Activated T-cell treated with anti-CD3 and anti-CD28 coated beads for 24 hours (primary cell): ENCODE results near the gene TAOK3.
"Not testable (repeated sequence)": the region's sequence is repeated elsewhere in the genome, so short reads cannot be mapped to it uniquely, and the experiment has no call there.

Experiments used
- DNase-seq: peaks from one replicate; pipeline ENCODE4 v3.0.0-alpha.2; 2020; ENCODE audit warnings: low read depth

TAOK3 gene

DNA sequence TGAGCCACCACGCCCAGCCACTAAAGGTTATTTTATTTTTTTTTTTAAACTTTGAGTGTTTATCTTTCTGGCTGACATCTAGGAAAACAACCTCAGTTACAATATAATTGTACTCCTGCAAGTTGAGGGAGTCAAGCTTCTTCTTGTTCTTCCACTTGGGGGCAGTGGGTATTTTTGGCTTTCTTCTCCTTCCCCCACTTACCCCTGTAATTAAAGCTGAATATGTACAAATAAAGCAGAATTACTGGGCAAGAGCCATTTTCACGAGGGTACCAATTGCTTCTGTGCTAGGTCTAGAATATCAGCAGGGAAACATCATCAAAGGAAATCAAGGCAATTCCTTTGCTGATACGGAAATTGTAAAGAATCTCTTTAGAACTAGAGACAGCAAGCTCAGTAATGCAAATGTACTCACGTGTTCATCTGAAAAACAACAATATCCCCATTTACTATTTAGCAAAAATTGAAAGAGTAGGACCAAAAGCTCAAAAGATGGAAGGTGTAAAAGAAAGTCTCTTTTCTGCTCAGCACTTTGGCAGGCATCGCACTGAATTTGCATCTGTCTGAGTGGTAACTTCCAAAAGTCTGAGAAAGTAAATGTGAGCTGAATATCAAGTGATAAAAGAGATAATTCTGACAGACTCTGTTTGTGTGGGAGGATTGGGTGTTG lies 72.8 kb downstream of the TAOK3 start:
- DNase-seq, result no peak

- DNase-seq, result no peak
Observed at GRCh38 chr12:118297284-118297683, 75.4 kb downstream of the TAOK3 start.

GRCh38 chr12:118292836-118293235 lies 79.9 kb downstream of the TAOK3 start:
- no peak for DNase-seq

DNA sequence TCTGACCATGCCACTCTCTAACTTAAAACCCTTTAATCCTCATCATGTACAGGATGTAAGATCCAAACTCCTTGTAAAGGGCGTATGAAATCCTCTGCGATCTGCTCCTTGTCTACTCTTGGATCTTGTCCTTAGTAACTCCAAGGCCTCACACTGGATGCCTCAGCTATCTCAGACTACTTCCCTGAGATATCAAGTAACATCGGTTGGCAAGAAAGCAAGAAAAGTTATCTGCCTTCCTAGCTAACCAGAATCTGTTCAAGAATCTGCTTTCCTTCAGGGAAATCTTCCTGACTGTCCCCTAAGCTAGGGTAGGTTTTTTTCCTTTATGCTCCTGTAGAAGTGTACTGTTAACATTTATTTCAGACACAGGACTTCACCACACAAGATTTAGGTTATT lies 82.6 kb downstream of the TAOK3 start:
- DNase-seq, result no peak

- DNase-seq, result no peak
Observed at GRCh38 chr12:118288174-118288573, 84.5 kb downstream of the TAOK3 start.

DNA sequence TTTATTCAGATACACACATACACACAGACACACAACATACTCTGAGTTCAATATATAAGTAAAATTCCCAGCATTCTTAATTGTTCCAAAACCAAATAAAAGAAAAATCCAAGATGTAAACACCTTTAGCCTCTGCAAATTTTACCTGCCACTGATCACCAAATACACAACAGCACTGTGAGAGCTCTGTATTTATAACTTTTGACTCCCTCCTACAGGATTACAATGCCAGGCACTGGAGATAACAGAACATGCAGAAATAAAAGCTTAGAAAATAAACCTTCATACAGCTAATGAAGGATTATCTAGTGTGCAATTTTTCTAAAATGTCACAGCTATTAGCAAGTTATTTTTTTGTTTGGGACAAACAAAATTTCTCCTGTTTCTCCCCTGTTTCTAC lies 85.0 kb downstream of the TAOK3 start:
- no peak for DNase-seq

DNA sequence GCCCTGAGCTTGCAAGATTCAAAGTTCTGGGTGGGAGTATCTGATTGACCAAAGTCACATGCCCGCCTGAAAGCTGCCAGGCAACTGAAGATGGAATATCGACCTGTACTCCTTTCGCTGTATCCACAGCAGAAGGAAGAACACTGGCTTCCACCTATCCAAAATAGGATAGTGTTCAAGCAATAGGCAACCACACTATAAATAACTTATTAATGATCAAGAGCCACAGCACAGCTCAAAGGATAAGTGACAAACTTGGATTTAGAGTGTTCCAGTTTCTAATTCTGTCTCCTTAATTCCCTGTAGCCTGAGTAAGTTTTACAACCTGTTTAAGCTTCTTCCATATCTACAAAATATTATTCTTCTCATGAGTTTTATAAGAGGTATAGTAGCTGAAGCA lies 89.9 kb downstream of the TAOK3 start:
- no peak for DNase-seq

- not testable (repeated sequence) for DNase-seq
Observed at GRCh38 chr12:118278288-118278687, 94.4 kb downstream of the TAOK3 start.

GRCh38 chr12:118274066-118274465 lies 98.6 kb downstream of the TAOK3 start:
- DNase-seq, result no peak

DNA sequence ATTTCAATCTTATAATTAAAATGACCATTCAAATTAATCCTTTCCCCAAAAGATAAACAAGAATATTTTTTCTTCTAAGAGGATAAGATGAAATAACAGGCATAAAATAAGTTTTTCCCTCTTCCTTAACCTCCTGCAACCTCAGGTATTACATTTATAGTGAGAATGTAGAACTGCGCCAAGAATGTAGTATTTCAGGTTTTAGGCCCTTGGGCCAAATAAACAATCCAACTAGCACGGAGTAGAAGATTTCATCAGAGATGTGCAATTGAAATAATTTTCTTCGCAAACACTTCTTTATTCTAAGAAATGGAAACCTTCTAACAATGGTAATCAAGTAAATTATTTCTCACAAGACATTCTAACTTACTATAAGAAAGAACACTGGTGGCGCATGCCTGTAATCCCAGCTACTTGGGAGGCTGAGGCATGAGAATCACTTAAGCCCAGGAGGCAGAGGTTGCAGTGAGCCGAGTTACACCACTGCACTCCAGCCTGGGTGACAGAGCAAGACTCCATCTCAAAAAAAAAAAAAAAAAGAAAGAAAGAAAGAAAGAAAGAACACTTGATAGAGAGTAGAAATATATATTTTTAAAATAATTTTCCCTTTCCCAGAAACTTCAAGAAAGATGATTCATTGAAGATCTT lies 100.8 kb downstream of the TAOK3 start:
- no peak for DNase-seq

- no peak for DNase-seq
Observed at GRCh38 chr12:118271183-118271582, 101.5 kb downstream of the TAOK3 start.

- no peak for DNase-seq
Observed at GRCh38 chr12:118269806-118270205, 102.9 kb downstream of the TAOK3 start.

DNA sequence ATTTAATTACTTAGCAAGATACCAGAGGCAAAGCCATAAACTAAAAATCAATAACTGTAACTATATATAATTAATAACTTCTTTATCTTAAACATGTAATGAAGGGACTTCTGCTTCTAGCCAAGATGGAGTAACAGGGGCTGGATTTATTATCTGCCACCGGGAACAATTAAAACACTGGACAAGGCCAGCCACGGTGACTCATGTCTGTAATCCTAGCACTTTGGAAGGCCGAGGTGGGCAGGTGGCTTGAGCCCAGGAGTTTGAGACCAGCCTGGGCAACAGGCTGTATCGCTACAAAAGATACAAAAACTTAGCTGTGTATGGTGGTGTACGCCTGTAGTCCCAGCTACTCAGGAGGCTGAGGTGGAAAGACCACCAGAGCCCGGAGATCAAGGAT lies 113.6 kb downstream of the TAOK3 start:
- no peak for DNase-seq

- no peak for DNase-seq
Observed at GRCh38 chr12:118256352-118256751, 116.4 kb downstream of the TAOK3 start.

GRCh38 chr12:118249547-118249946 lies 123.2 kb downstream of the TAOK3 start:
- no peak for DNase-seq

GRCh38 chr12:118245886-118246285 lies 126.8 kb downstream of the TAOK3 start:
- not testable (repeated sequence) for DNase-seq

GRCh38 chr12:118238888-118239287 lies 133.8 kb downstream of the TAOK3 start:
- DNase-seq, result no peak

DNA sequence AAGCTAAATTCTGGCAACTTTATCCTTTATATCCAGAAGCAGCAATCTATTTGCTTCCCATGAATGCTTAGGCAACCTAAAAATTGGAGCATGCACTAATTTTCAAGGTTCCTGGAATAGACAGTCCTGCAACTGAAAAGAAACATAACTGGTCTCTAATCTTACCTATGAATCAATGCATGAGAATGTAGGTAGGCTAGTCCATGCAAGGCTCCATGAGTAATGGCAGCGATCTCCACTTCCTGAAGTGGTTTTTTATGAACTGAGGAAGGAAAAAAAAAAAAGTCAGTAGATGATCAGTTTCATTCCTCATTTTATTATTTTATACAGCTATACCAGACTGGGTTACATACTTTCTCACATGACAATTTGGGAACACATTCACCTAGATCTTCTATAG lies 134.8 kb downstream of the TAOK3 start:
- no peak for DNase-seq

GRCh38 chr12:118237052-118237665 lies 135.5 kb downstream of the TAOK3 start:
- no peak for DNase-seq

DNA sequence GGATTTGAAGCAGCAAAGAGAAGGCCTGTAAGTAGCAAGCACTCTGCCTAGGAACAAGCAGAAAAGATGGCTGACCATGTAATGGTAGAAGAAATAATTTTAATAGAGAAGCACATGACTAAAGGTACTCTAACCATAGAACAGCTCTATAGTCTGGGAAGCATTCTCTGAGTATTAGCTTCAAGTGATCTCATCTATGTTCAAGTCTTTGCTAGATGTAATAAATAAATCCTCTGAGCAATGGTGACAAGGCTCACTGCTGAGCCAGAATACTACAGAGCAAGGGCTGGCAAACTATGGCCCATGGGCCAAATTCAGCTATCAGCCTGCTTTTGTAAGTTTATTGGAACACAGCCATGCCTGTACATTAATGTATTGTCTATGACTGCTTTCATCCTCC lies 152.0 kb downstream of the TAOK3 start:
- DNase-seq, result no peak

- DNase-seq, result no peak
Observed at GRCh38 chr12:118219772-118220171, 152.9 kb downstream of the TAOK3 start.

DNA sequence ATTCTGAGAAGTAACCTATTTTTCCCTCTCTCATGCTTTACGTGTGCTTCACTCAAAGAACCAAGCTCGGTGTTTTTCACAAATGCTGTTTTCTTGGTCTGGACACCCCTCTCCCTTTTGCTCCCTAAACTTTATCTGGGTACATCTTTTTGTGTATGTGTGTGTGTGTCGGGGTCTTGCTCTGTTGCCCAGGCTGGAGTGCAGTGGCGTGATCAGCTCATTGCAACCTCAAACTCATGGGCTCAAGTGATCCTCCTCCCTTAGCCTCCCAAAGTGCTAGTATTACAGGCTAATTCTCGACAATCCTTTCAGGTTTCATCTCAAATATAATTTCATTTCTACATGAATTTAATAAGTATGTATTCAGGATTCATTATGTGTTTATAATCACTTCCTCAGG lies 153.6 kb downstream of the TAOK3 start:
- no peak for DNase-seq

GRCh38 chr12:118213452-118213851 lies 159.3 kb downstream of the TAOK3 start:
- no peak for DNase-seq

DNA sequence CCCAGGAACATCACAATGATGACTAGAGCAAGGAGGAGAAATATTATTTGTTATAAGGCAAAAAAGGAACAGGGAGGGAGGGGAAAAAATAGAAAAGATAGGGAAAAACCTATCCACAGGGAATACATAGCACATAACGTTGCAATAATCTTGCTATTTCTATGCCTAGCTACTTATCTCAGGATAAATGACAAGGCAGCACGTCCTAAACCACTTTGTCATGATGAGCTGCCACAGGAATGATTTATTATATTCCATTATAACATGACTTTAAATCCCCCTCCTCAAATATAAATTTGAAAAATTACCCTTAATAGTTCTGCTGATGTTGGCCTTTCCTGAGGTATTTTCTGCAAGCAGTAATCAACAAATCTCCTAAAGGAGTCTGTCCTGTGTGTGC lies 160.1 kb downstream of the TAOK3 start:
- DNase-seq, result no peak
